Measurements from ENCODE around the gene ANKRD53. TPM values are rescaled to one million over a fixed set of nuclear protein-coding genes. Genes with fewer than 3 reads are reported as not detected.

Gene ANKRD53, protein sequence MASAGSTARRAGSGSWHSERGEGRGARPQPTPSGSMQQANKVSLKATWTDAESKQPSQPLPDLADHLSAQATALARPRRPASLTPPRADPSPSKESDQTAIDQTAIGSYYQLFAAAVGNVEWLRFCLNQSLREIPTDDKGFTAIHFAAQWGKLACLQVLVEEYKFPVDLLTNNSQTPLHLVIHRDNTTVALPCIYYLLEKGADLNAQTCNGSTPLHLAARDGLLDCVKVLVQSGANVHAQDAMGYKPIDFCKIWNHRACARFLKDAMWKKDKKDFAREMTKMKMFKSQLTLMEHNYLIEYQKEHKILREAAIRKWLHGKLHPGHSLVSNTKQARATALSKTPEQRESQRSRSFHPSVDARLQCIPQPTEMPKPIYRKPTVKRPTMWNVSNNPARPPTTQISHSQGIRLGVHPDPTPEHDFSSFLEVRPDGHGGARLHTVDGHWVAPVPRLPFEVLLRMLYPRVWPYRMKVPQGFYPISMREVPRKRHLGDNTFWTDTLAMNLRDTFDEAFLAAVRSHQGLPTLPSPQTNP
- 0.54 TPM for total RNA-seq
- long read RNA-seq = 0 reads

GRCh38 chr2:70978341-70979179 is at the start of gene ANKRD53:
Gene ANKRD53, plus strand, starts transcription at chr2:70978630. Its CDS starts 16 bp downstream, at chr2:70978646.
- intact Hi-C loops (cut with DNase I) = no loop called here
- peak; percentile 83 for ATAC-seq

DNA sequence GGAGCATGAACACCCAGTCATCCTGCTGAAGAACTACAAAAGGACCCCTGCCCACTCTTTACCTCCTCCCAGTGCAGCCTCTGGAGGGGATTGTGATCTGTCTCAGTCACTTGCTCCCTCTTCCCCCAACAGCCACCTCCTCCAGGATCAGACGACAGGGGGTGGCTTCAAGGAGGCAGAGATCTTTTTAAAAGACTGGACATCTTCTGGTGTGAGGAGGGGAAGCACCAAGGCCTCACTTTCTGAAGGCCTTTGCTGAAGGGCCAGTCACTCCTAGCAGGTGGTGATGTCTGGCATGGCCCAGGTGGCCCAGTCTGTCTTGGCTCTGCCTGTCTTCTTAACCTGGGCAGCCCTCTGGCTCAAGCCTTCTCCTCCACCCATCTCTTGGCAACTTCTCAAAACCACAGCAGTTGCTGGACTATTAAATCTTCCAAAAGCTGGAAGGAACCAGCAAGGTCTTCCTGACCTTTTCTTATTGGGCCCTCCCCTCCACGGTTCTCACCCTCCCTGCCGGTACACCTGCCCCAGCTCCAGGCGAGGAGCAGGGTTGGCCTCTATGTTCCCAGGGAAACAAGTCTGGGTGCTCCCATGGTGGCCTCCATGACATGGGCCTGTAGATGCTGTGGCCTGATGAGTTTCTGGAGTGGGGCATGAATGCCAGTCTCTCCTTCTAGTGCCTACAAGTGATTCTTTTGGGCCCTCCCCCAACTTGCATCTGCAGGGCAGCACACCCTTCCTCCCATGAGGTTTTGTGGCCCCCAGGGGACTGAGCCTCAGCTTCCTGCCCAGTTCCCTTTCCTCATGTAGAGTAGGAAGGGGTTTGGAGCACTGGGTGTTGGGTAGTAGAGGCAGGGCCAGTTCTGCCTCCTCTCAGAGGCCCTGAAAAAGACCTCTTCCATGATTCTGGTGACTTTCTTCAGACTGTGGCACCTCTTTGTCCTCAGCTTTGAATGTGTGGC is 47.8 kb upstream of the ANKRD53 start:
- no peak for DNase-seq (ENCODE audit: missing footprints)
- no peak for ATAC-seq
- intact Hi-C loops (cut with DNase I) = no loop called here

More at GRCh38 chr2:70978341-70979179, at the start of gene ANKRD53:
- peak; percentile 82 for DNase-seq (ENCODE audit: missing footprints)

GRCh38 chr2:70931376-70932000 is 46.9 kb upstream of the ANKRD53 start:
- DNase-seq (ENCODE audit: missing footprints) (no peak), ATAC-seq (no peak)
- intact Hi-C loops (cut with DNase I) = no loop called here

GRCh38 chr2:70932631-70933230 is 45.7 kb upstream of the ANKRD53 start:
- ATAC-seq = no peak

GRCh38 chr2:70934981-70935380 is 43.4 kb upstream of the ANKRD53 start:
- intact Hi-C loops (cut with DNase I) = no loop called here
- DNase-seq (ENCODE audit: missing footprints) = no peak
- ATAC-seq = no peak

More at GRCh38 chr2:70932631-70933230, 45.7 kb upstream of the ANKRD53 start:
- no peak for DNase-seq (ENCODE audit: missing footprints)
- intact Hi-C loops (cut with DNase I) = no loop called here

DNA sequence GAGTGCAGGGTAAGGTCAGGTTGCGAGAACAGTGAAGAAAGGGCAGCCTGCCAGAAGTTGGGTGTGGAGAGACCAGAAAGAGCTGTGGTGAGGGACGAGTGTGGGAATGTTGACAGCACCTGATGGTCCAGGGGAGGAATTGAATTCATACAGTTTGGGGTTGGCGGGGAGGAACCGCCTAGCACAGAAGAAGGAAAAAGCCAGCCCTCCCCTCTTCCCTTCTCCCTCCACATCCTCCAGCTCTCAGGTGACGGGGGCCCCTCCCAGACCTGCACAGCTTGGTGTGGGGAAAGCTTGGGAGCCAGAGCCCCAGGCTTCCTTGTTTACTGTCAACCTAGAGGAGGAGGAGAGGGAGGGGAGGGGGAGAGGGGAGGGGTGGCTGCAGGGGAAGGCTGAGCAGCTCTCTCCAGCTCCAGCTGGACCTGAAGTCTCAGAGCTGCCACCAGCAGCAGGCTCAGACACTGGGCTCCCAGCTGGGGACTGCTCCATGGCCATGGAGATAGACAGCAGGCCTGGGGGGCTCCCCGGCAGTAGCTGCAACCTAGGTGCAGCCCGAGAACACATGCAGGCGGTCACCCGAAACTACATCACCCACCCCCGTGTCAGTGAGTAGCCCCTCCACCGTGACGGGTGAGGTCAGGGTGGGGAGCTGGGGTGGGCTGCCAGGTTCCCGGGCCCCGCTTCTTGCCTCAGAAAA is 42.8 kb upstream of the ANKRD53 start, which contains the start of gene ATP6V1B1:
Gene ATP6V1B1 (plus strand): TSS at position 433 of the 697 bp plus-strand sequence. CDS start 55 bp downstream, at position 488.
- DNase-seq (ENCODE audit: missing footprints) = no peak
- intact Hi-C loops (cut with DNase I) = no loop called here
- ATAC-seq = no peak

- ATAC-seq (no peak), DNase-seq (ENCODE audit: missing footprints) (no peak)
- intact Hi-C loops (cut with DNase I) = no loop called here
Observed at GRCh38 chr2:70936165-70936978, 42.1 kb upstream of the ANKRD53 start.

DNA sequence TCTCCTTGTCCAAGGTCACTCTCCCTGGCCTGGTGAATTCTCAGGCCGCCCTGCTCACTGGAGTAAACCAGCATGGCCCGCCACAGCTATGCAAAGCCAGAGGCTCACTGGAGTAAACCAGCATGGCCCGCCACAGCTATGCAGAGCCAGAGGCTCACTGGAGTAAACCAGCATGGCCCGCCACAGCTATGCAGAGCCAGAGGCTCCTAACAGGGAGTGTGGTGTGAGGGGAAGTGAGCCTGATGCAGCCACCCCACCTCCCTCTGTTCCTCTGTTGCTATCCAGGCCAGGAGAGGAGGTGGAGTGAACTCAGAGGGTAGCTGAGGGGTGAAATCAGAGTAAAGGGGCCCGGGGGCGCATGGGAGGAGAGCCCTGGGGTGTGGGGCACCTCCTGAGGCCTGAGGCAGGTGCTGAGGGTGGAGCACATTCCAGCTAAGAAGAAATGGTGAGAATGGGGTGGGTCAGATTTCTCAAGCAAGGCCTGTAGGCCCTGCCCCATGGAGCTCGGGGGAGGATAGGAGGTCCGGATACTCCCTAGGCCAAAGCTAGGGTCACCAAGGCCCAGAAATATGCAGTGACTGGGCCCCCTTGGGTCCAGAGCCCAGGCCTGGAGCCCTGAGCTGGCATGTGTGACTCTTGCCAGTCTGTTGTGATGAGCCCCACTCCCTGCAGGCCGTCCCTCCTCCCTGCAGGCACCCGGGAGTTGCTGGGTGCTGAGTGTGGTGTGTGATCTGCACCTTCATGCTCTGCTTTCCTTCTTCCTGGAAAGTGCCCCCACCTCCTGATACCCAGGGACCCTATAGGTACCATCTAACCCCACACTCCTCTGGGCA is 41.2 kb upstream of the ANKRD53 start:
- DNase-seq (ENCODE audit: missing footprints) (no peak), ATAC-seq (no peak)
- intact Hi-C loops (cut with DNase I) = no loop called here

DNA sequence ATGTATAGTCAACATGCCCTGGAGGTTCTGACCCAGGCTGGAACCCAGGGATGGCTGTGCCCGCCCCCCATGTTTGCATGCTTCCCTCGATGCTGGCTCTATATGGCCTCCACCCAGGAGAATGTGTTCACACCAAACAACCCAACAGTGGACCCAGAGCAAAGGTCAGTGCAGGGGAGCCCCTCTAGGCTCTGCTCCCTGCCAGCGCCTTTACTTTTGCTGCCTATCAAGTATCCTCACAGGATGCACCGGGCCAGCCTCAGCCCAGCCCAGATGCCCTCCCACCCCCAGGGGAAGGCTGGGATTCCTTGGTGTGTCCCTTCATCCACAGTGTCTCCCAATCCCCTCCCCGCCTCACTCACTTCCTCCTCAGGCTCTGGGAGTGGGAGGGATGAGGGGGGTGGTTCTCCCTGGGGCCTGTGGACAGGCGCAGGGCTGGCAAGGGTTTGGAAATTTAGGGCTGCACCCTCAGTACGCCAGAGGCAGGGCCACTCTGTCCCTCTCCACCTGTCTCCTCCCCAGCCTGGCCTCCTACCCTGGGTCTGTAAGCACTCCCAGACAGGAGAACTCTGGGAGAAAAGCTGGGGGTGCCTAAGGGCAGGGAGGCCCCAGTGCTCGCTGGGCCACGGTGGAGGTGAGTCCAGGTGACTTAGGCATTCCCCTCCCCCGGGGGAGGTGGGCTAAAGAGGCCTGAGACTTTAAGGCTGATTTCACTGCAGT is 40.4 kb upstream of the ANKRD53 start:
- ATAC-seq (no peak), DNase-seq (ENCODE audit: missing footprints) (no peak)
- intact Hi-C loops (cut with DNase I) = no loop called here

GRCh38 chr2:70938586-70938950 is 39.9 kb upstream of the ANKRD53 start:
- ATAC-seq (no peak), DNase-seq (ENCODE audit: missing footprints) (no peak)
- intact Hi-C loops (cut with DNase I) = no loop called here

GRCh38 chr2:70939001-70939838 is 39.2 kb upstream of the ANKRD53 start:
- intact Hi-C loops (cut with DNase I) = no loop called here
- no peak for DNase-seq (ENCODE audit: missing footprints)
- no peak for ATAC-seq

- intact Hi-C loops (cut with DNase I) = loop anchor here (10.0 kb wide), 1 partner anchor 285 kb away; no protein-coding TSS in a partner anchor
Observed at GRCh38 chr2:70939839-70940580, 38.4 kb upstream of the ANKRD53 start.

GRCh38 chr2:70941186-70941585 is 37.2 kb upstream of the ANKRD53 start:
- DNase-seq (ENCODE audit: missing footprints) (no peak), ATAC-seq (no peak)
- intact Hi-C loops (cut with DNase I) = loop anchor here (10.0 kb wide), 1 partner anchor 286 kb away; no protein-coding TSS in a partner anchor

More at GRCh38 chr2:70939839-70940580, 38.4 kb upstream of the ANKRD53 start:
- no peak for ATAC-seq
- DNase-seq (ENCODE audit: missing footprints) = no peak
